ENCODE results near the gene FAM50A. TPM values are rescaled to one million over a fixed set of nuclear protein-coding genes. Genes with fewer than 3 reads are reported as not detected.
"Not testable (repeated sequence)": the region's sequence is repeated elsewhere in the genome, so short reads cannot be mapped to it uniquely, and the experiment has no call there.

The FAM50A gene
- total RNA-seq, 4 donors from 2014 or later: 15.9 to 27.3 (median 19.6) TPM

DNA sequence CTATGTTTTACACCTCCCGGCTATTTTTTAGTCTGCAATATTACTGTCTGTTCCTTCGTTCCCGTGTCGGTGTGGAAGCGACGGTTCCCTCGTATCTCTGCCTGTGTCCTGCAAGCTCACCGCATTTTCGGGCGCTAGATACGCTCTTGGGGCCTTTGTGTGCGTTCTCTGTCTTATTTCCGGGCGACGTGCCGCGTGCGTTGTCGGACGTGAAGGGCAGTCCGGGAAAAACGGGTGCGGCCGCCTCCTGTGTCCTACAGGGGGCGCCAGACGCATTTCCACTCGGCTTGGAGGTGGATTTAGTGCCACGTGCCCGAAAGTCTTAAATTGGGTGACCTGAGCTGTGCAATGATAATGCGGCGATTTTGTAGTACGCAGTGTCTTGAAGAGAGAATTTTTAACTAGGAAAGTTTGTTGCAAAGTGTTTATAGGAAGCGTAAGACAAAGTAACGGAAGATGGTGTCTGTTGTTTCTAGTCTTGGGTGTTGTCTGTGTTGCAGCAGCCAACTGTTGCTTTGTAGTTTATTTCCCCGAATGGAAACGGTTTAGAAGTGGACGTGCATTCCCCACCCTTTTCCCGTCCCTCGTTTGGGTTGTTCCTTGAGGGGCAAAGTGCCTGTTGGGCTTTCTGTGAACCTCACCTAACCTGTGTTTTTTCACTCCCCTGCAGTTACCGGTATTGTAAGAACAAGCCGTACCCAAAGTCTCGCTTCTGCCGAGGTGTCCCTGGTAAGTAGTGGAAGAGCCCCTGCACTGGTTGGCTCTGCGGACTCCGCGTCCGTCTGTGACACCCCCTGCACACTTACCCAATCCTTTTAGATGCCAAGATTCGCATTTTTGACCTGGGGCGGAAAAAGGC is 45.0 kb upstream of the FAM50A start:
- peak overlapping the region; percentile 95 to 99 (median 97) for H3K27ac ChIP-seq
- intact Hi-C loops (cut with DNase I): no loop called here
- no peak for TF ChIP-seq POLR2A (IDR thresholded peaks at IDR 0.05)
- TF ChIP-seq, protein P1, sequence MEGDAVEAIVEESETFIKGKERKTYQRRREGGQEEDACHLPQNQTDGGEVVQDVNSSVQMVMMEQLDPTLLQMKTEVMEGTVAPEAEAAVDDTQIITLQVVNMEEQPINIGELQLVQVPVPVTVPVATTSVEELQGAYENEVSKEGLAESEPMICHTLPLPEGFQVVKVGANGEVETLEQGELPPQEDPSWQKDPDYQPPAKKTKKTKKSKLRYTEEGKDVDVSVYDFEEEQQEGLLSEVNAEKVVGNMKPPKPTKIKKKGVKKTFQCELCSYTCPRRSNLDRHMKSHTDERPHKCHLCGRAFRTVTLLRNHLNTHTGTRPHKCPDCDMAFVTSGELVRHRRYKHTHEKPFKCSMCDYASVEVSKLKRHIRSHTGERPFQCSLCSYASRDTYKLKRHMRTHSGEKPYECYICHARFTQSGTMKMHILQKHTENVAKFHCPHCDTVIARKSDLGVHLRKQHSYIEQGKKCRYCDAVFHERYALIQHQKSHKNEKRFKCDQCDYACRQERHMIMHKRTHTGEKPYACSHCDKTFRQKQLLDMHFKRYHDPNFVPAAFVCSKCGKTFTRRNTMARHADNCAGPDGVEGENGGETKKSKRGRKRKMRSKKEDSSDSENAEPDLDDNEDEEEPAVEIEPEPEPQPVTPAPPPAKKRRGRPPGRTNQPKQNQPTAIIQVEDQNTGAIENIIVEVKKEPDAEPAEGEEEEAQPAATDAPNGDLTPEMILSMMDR (IDR thresholded peaks at IDR 0.05): peak; percentile 67 to 90 (median 86)
- 3 to 24% methylated on average over 7 to 36 of the region's 49 CpGs for WGBS, 2 donors
- peaks cover 10 to 57% (median 15%) of the 10 kb centered on the region in 3 donors for H3K4me1 ChIP-seq
- peaks cover 10 to 25% (median 14%) of the 10 kb centered on the region in 3 donors for H3K36me3 ChIP-seq
- peak overlapping the region; percentile 67 to 76 (median 72) for H3K4me3 ChIP-seq
- DNase-seq: peak; percentile 30
- no peaks in the 10 kb centered on the region for H3K9me3 ChIP-seq
- no peaks in the 10 kb centered on the region for H3K27me3 ChIP-seq

- DNase-seq: no peak
- Histone ChIP-seq H3K4me1 (peaks cover 10 to 57% (median 15%) of the 10 kb centered on the region in 3 donors), H3K27me3 (no peaks in the 10 kb centered on the region), H3K36me3 (peaks cover 10 to 25% (median 14%) of the 10 kb centered on the region in 3 donors), H3K4me3 (peak overlapping the region; percentile 67 to 76 (median 72)), H3K9me3 (no peaks in the 10 kb centered on the region), H3K27ac (peak overlapping the region; percentile 95 to 99 (median 97))
- TF ChIP-seq POLR2A (IDR thresholded peaks at IDR 0.05): no peak
- TF ChIP-seq, protein P1 (IDR thresholded peaks at IDR 0.05): no peak
- WGBS, 2 donors: 0 to 57% methylated on average over 2 to 12 of the region's 14 CpGs
- intact Hi-C loops (cut with DNase I): loop anchor here (5.0 kb wide), 1 partner anchor 133 kb away; no protein-coding TSS in a partner anchor
Observed at GRCh38 chrX:154399527-154400368, 44.2 kb upstream of the FAM50A start.

GRCh38 chrX:154400369-154400817 is 43.5 kb upstream of the FAM50A start:
- Histone ChIP-seq H3K4me3 (peak overlapping the region in 2 of 4 donors; percentile 72 to 76), H3K36me3 (peaks cover 10 to 25% (median 14%) of the 10 kb centered on the region in 3 donors), H3K27ac (peak overlapping the region; percentile 95 to 99 (median 97)), H3K4me1 (peaks cover 10 to 57% (median 15%) of the 10 kb centered on the region in 3 donors)
- H3K27me3 ChIP-seq, DNase-seq, H3K9me3 ChIP-seq: not testable (repeated sequence)
- intact Hi-C loops (cut with DNase I): loop anchor here (5.0 kb wide), 1 partner anchor 132 kb away; no protein-coding TSS in a partner anchor
- 27 to 42% methylated on average over 2 of the region's 6 CpGs for WGBS, 2 donors

DNA sequence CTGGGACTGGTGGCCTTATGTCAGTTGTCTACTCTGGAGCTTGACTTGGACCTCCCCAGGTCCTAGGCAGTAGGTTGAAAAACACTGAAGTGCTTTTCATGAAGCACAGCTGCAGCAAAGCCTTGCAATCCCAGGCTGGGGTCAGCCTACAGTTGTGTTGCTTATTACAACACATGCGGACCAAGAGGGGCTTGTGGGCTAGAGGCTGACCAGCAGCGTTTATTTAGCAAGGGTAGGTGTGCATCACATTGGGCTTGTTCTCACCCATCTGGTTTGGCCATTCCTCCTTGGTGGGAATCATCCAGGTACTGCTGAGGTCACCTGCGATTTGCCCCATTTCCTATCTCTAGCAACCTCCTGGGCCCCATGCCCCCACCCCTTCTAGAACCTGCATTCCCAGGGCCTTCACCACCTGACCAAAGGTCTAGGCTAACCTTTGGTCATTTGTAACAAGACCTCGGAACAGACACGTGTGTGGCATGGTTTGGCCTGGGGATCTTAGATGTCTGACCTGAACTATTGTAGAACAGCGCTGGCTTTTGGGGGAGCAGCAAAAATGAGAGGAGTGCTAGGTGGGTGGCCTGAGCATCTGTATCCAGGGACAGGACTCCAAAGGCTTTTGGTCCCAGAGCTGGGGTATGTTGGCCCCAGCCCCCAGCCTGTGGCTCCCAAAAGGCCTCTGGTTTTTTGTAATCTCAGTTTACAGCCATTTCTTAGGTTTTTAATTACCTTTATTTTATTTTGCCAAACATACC is 42.7 kb upstream of the FAM50A start:
- Histone ChIP-seq H3K27ac (peak overlapping the region in 2 of 4 donors; percentile 50 to 66), H3K4me1 (peaks cover 10 to 55% (median 15%) of the 10 kb centered on the region in 3 donors)
- WGBS, 2 donors: 52% methylated on average over 5 of the region's 6 CpGs; no CpG with 5 or more reads in 1 of the 2 donors

More for the DNA sequence above, 42.7 kb upstream of the FAM50A start:
- TF ChIP-seq, protein P1 (IDR thresholded peaks at IDR 0.05): no peak
- no peak for TF ChIP-seq POLR2A (IDR thresholded peaks at IDR 0.05)
- no peak overlapping the region for H3K4me3 ChIP-seq
- H3K9me3 ChIP-seq: no peaks in the 10 kb centered on the region
- peaks cover 10 to 25% (median 14%) of the 10 kb centered on the region in 3 donors for H3K36me3 ChIP-seq
- intact Hi-C loops (cut with DNase I): loop anchor here (5.0 kb wide), 1 partner anchor 131 kb away; no protein-coding TSS in a partner anchor
- no peaks in the 10 kb centered on the region for H3K27me3 ChIP-seq
- no peak for DNase-seq

Data from esophagus squamous epithelium (tissue), 5 donors.